ENCODE data around the gene ACSL1.

DNA sequence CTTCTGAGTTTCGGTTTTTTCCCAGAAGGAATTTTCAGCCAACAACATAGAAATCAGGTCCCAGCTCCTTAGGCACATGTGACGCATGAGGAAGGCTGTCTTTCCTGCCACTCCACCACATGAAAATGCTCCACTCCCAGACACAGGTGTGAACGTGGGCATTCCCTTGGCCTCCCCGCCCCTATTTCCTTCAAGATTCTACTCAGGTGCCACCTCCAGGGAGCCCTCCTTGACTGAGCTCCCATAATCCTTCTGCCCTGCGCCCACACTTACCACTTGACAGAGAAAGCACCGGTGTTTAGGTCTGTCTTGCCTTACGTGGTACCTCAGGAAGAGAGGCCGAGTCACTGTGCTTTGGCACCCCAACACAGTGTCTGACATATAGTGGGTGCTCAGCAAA lies 47.4 kb downstream of the ACSL1 start:
- TF ChIP-seq, protein P1, sequence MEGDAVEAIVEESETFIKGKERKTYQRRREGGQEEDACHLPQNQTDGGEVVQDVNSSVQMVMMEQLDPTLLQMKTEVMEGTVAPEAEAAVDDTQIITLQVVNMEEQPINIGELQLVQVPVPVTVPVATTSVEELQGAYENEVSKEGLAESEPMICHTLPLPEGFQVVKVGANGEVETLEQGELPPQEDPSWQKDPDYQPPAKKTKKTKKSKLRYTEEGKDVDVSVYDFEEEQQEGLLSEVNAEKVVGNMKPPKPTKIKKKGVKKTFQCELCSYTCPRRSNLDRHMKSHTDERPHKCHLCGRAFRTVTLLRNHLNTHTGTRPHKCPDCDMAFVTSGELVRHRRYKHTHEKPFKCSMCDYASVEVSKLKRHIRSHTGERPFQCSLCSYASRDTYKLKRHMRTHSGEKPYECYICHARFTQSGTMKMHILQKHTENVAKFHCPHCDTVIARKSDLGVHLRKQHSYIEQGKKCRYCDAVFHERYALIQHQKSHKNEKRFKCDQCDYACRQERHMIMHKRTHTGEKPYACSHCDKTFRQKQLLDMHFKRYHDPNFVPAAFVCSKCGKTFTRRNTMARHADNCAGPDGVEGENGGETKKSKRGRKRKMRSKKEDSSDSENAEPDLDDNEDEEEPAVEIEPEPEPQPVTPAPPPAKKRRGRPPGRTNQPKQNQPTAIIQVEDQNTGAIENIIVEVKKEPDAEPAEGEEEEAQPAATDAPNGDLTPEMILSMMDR (IDR thresholded peaks at IDR 0.05): no peak
- no peak for TF ChIP-seq POLR2A (IDR thresholded peaks at IDR 0.05)
